Hepatocyte (in vitro differentiated cells): ENCODE results near the gene ACAN.

Source experiments
- CTCF ChIP-seq: fragments of 200-600 bp; sonication (generic); IDR thresholded peaks from 2 replicates; pipeline ENCODE4 v1.5.1; 2016; ENCODE audit warnings: antibody characterized with exemption, mild to moderate bottlenecking; ENCODE audit not compliant: poor library complexity
- EZH2 ChIP-seq: fragments of 200-600 bp; sonication (generic); IDR thresholded peaks from 2 replicates; pipeline ENCODE4 v1.6.1; 2016; ENCODE audit warnings: antibody characterized with exemption, mild to moderate bottlenecking, borderline replicate concordance
- EZH2phosphoT487 ChIP-seq: fragments of 200-600 bp; sonication (generic); IDR thresholded peaks from one replicate; pipeline ENCODE4 v1.6.1; 2018; ENCODE audit warnings: antibody characterized with exemption, mild to moderate bottlenecking, low read depth, moderate library complexity; ENCODE audit not compliant: unreplicated experiment, severe bottlenecking

GRCh38 chr15:88876573-88876972 lies 73.3 kb downstream of the ACAN start:
- TF ChIP-seq CTCF (no peak), EZH2 (no peak), EZH2phosphoT487 (no peak)
